Lower leg skin (tissue), 4 donors: Measurements from ENCODE around the gene CDKN2A. TPM values are rescaled to one million over a fixed set of nuclear protein-coding genes. Genes with fewer than 3 reads are reported as not detected.

Source experiments
- DNase-seq, 2 donors: peaks; one replicate each; pipeline ENCODE4 v3.0.0-alpha.2; 2019; ENCODE audit warnings: low spot score in 2 of 2
- H3K4me3 ChIP-seq: fragments of 200-600 bp; sonication (generic); 2 replicates; pipeline ENCODE4 v1.5.1; 2017; ENCODE audit warnings: mild to moderate bottlenecking, low read depth; ENCODE audit not compliant: poor library complexity, severe bottlenecking
- CTCF ChIP-seq, 3 donors: fragments of 450-650 bp; IDR thresholded peaks; one replicate each; pipeline ENCODE4 v1.5.1; 2016; ENCODE audit warnings: antibody characterized with exemption in 3 of 3, mild to moderate bottlenecking in 3 of 3, moderate library complexity in 2 of 3
- POLR2A ChIP-seq, 2 donors: fragments of 450-650 bp; IDR thresholded peaks; one replicate each; pipeline ENCODE4 v1.6.1; 2016 to 2017; ENCODE audit warnings: antibody characterized with exemption in 2 of 2, mild to moderate bottlenecking in 1 of 2, moderate library complexity in 1 of 2
- WGBS, 2 donors: methylation state at CpG; one replicate each; pipeline ENCODE4 v1.1.5; 2018; 5-methylcytosine and 5-hydroxymethylcytosine counted together
- intact Hi-C: fragments of 100-400 bp; cut with DNase I; formaldehyde crosslinking; loops from one replicate; pipeline ENCODE4 v1.15.0; 2023; ENCODE audit warnings: low total_unique reads
- total RNA-seq, 4 donors: library from RNA; depleted of rRNA; stranded (reverse); fragments of >200 nt; gene quantifications; one replicate each; pipeline ENCODE4 v1.1.0, GENCODE V29; 2016

The CDKN2A gene
- total RNA-seq, 4 donors from 2014 or later = 1.8 to 3.9 (median 1.9) TPM; not detected in 1

GRCh38 chr9:21958833-21959232, 35.4 kb downstream of the CDKN2A start:
- intact Hi-C loops = no loop called here
- TF ChIP-seq POLR2A (IDR thresholded peaks at IDR 0.05) (no peak), CTCF (IDR thresholded peaks at IDR 0.05) (no peak)
- 89 to 92% methylated on average over 2 of the region's 2 CpGs for WGBS, 2 donors
- DNase-seq = no peak
- no peak overlapping the region for H3K4me3 ChIP-seq

- DNase-seq = no peak
- TF ChIP-seq POLR2A (IDR thresholded peaks at IDR 0.05) (no peak), CTCF (IDR thresholded peaks at IDR 0.05) (no peak)
- intact Hi-C loops = no loop called here
- 45 to 58% methylated on average over 2 of the region's 2 CpGs for WGBS, 2 donors
- H3K4me3 ChIP-seq = no peak overlapping the region
These were observed 48.6 kb downstream of the CDKN2A start for GRCh38 chr9:21945606-21946005.

- no peak for DNase-seq
- no peak overlapping the region for H3K4me3 ChIP-seq
- WGBS, 2 donors = 87 to 91% methylated on average over 4 of the region's 4 CpGs
- no peak for TF ChIP-seq POLR2A (IDR thresholded peaks at IDR 0.05)
- TF ChIP-seq CTCF (IDR thresholded peaks at IDR 0.05) = no peak
- intact Hi-C loops = no loop called here
These were observed 50.7 kb downstream of the CDKN2A start for GRCh38 chr9:21943464-21943863.

- WGBS, 2 donors = 49 to 65% methylated on average over 4 of the region's 4 CpGs
- DNase-seq = no peak
- intact Hi-C loops = no loop called here
- no peak for TF ChIP-seq POLR2A (IDR thresholded peaks at IDR 0.05)
- no peak for TF ChIP-seq CTCF (IDR thresholded peaks at IDR 0.05)
- H3K4me3 ChIP-seq = no peak overlapping the region
These were observed 52.7 kb downstream of the CDKN2A start for GRCh38 chr9:21941337-21941995.

GRCh38 chr9:21936161-21936560, 58.0 kb downstream of the CDKN2A start:
- intact Hi-C loops = no loop called here
- 98 to 100% methylated on average over 1 of the region's 1 CpG for WGBS, 2 donors
- no peak for DNase-seq
- no peak overlapping the region for H3K4me3 ChIP-seq
- TF ChIP-seq CTCF (IDR thresholded peaks at IDR 0.05) (no peak), POLR2A (IDR thresholded peaks at IDR 0.05) (no peak)

- 71 to 84% methylated on average over 1 of the region's 1 CpG for whole genome bisulfite sequencing, 2 donors
- intact Hi-C loops = no loop called here
- DNase-seq = no peak
- H3K4me3 ChIP-seq = no peak overlapping the region
- no peak for TF ChIP-seq CTCF (IDR thresholded peaks at IDR 0.05)
- no peak for TF ChIP-seq POLR2A (IDR thresholded peaks at IDR 0.05)
These were observed 58.6 kb downstream of the CDKN2A start for GRCh38 chr9:21935631-21936030.
